ENCODE data around the gene MBTPS2. TPM values are rescaled to one million over a fixed set of nuclear protein-coding genes. Genes with fewer than 3 reads are reported as not detected.
"Not testable (repeated sequence)": the region's sequence is repeated elsewhere in the genome, so short reads cannot be mapped to it uniquely, and the experiment has no call there.

MBTPS2 gene
- total and polyA plus RNA-seq, 4 donors = 3.4 to 14.6 (median 10.1) TPM

DNA sequence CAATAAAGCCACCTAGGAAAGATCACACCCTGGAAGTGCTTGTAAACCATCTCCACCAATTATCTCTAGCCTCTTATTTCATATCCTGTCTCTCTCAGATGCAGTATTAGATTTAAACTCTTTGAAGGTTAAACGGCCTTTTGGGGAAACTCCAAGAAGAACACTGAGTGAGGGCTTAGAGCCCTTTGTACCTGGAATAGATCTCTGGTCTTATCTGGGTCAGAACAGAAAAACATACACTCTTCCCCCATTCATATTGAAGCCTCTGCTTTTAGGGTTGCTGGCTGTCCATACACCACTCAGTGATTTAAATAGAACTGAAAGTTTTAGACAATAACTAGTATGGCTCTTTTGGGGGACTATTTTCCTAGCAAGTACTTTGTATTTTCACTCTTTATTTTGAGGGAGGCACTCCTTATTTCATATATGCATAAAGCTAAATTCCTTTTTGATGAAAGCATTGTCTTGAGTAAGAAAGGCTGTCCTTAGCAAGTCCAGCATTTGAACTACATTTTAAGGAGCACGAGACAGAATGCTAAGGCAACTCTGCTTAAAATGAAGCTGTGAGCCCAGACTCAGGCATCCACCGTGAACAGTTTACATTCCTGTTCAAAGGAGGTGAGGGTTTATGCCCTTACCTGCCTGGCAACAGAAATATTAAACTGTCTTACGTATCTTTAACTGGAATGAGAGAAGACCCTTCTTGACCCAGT, 33.8 kb downstream of the MBTPS2 start:
- Histone ChIP-seq H3K4me3 (ENCODE audit: low read length in 2 of 2) (no peak overlapping the region), H3K27ac (ENCODE audit: low read depth in 1 of 2, low read length in 2 of 2) (peak overlapping the region in 1 of 2 donors; percentile 43), H3K36me3 (ENCODE audit: control insufficient read depth in 1 of 2, insufficient read depth in 2 of 2, low read length in 1 of 2) (no peaks in the 10 kb centered on the region), H3K4me1 (ENCODE audit: control insufficient read depth in 1 of 2, insufficient read depth in 2 of 2, low read length in 2 of 2) (peaks cover 0 to 2% of the 10 kb centered on the region in 2 donors), H3K9me3 (ENCODE audit: control insufficient read depth, low read length) (no peaks in the 10 kb centered on the region), H3K27me3 (ENCODE audit: control insufficient read depth in 1 of 2, insufficient read depth in 2 of 2, low read length in 1 of 2) (no peaks in the 10 kb centered on the region)
- no peak for ATAC-seq (ENCODE audit: low FRiP score)
- intact Hi-C loops (cut with DNase I) = loop anchor here in 1 of 2 donors (10.0 kb wide), 1 partner anchor 52 kb away; no protein-coding TSS in a partner anchor
- WGBS, 2 donors = 13 to 28% methylated on average over 4 of the region's 4 CpGs
- no peak for DNase-seq

DNA sequence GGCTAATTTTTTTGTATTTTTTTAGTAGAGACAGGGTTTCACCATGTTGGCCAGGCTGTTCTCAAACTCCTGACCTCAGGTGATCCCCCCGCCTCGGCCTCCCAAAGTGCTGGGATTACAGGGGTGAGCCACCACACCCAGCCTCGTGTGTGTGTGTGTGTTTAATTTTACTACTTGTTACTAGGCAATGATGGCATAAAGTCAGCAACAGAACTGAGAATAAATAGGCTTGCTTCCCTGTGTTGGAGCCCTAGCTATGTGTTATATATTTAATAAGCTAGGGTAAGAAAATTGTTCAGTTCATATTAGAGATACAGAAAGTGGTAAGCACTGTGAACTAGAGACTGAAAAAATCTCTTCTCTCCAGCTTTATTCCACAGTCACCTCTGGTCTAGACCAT, 34.8 kb downstream of the MBTPS2 start:
- not testable (repeated sequence) for ATAC-seq (ENCODE audit: low FRiP score); H3K9me3 ChIP-seq (ENCODE audit: control insufficient read depth, low read length); H3K27me3 ChIP-seq (ENCODE audit: control insufficient read depth in 1 of 2, insufficient read depth in 2 of 2, low read length in 1 of 2); H3K27ac ChIP-seq (ENCODE audit: low read depth in 1 of 2, low read length in 2 of 2); H3K36me3 ChIP-seq (ENCODE audit: control insufficient read depth in 1 of 2, insufficient read depth in 2 of 2, low read length in 1 of 2); H3K4me1 ChIP-seq (ENCODE audit: control insufficient read depth in 1 of 2, insufficient read depth in 2 of 2, low read length in 2 of 2); H3K4me3 ChIP-seq (ENCODE audit: low read length in 2 of 2); DNase-seq
- intact Hi-C loops (cut with DNase I) = loop anchor here in 1 of 2 donors (10.0 kb wide), 1 partner anchor 51 kb away; no protein-coding TSS in a partner anchor
- WGBS, 2 donors = 47 to 59% methylated on average over 3 of the region's 3 CpGs

DNA sequence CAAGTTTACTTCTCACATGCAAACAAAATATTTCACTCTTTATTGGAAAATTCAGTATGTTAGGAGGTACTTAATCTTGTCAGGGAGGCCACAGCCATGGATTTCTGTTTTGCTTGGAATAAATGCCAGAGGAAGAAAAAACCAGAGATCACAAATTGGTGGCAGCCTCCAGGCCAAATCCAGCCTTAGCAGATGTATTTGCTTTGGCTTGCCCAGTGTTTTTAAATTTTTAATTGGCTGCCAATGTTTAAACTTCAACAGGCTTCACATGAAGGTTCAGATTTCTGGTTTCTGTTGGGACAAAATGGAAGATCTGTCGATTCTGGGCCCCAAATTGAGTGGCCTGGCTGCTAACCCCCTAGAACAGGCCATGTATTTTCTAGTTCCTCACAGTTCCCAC, 35.6 kb downstream of the MBTPS2 start:
- DNase-seq = no peak
- H3K4me3 ChIP-seq (ENCODE audit: low read length in 2 of 2) = no peak overlapping the region
- no peak for ATAC-seq (ENCODE audit: low FRiP score)
- no peaks in the 10 kb centered on the region for H3K27me3 ChIP-seq (ENCODE audit: control insufficient read depth in 1 of 2, insufficient read depth in 2 of 2, low read length in 1 of 2)
- no peaks in the 10 kb centered on the region for H3K9me3 ChIP-seq (ENCODE audit: control insufficient read depth, low read length)
- H3K36me3 ChIP-seq (ENCODE audit: control insufficient read depth in 1 of 2, insufficient read depth in 2 of 2, low read length in 1 of 2) = no peaks in the 10 kb centered on the region
- WGBS, 2 donors = 0 to 8% methylated on average over 1 of the region's 1 CpG
- H3K27ac ChIP-seq (ENCODE audit: low read depth in 1 of 2, low read length in 2 of 2) = no peak overlapping the region
- intact Hi-C loops (cut with DNase I) = loop anchor here in 1 of 2 donors (10.0 kb wide), 1 partner anchor 50 kb away; no protein-coding TSS in a partner anchor
- H3K4me1 ChIP-seq (ENCODE audit: control insufficient read depth in 1 of 2, insufficient read depth in 2 of 2, low read length in 2 of 2) = no peaks in the 10 kb centered on the region

DNA sequence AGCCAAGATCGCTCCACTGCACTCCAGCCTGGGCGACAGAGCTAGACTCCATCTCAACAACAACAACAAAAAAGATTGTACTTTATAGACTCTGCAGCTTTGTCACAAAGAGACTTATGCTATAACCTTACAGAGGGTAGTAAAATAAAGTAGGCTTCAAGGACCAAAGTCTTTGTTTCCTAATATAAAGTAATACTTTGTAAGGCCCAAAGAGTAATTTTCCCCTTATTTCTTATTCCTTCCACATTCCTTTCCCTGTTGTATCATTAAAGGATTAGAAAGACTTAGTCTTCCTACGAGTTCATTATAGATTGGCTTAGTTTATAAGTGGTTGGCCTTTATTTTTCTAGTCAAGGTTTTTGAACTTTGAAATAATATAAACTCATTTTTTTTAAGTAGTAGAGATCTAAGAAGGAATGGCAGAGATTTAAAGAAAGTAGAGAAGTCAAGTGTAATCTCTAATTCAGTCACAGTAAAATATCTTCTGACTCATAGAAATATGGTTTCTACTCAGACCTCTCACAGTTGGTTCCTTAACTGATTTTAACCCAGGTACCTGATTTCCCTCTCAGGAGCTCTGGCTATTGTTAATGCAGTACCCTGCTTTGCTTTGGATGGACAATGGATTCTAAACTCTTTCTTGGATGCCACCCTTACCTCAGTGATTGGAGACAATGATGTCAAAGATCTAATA, 42.6 kb downstream of the MBTPS2 start:
- DNase-seq = no peak
- intact Hi-C loops (cut with DNase I) = no loop called here
- Histone ChIP-seq H3K4me3 (ENCODE audit: low read length in 2 of 2) (no peak overlapping the region), H3K4me1 (ENCODE audit: control insufficient read depth in 1 of 2, insufficient read depth in 2 of 2, low read length in 2 of 2) (no peaks in the 10 kb centered on the region), H3K9me3 (ENCODE audit: control insufficient read depth, low read length) (no peaks in the 10 kb centered on the region), H3K36me3 (ENCODE audit: control insufficient read depth in 1 of 2, insufficient read depth in 2 of 2, low read length in 1 of 2) (no peaks in the 10 kb centered on the region), H3K27me3 (ENCODE audit: control insufficient read depth in 1 of 2, insufficient read depth in 2 of 2, low read length in 1 of 2) (no peaks in the 10 kb centered on the region), H3K27ac (ENCODE audit: low read depth in 1 of 2, low read length in 2 of 2) (no peak overlapping the region)
- 76 to 91% methylated on average over 3 of the region's 3 CpGs for WGBS, 2 donors
- ATAC-seq (ENCODE audit: low FRiP score) = no peak

DNA sequence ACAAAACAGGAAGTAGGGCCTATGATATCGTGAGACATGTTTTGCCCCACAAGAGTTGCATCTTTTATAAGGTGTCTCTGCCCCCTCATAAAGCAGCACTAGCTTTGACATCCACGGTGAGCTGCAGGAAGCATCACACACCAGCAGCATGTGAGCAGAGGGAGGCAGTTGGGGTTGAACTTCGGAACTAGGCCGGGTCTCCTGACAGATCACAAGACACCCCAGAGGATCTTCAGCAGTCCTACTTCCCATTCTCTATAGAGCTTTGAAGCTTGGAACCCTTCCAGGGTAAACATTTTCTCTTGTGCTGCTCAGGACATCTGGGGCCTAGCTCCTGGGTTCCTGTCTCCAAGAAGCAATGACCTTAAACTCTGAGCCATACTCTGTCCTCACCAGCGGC, 43.8 kb downstream of the MBTPS2 start:
- Histone ChIP-seq H3K27me3 (ENCODE audit: control insufficient read depth in 1 of 2, insufficient read depth in 2 of 2, low read length in 1 of 2) (no peaks in the 10 kb centered on the region), H3K4me3 (ENCODE audit: low read length in 2 of 2) (no peak overlapping the region), H3K36me3 (ENCODE audit: control insufficient read depth in 1 of 2, insufficient read depth in 2 of 2, low read length in 1 of 2) (no peaks in the 10 kb centered on the region), H3K4me1 (ENCODE audit: control insufficient read depth in 1 of 2, insufficient read depth in 2 of 2, low read length in 2 of 2) (no peaks in the 10 kb centered on the region), H3K9me3 (ENCODE audit: control insufficient read depth, low read length) (no peaks in the 10 kb centered on the region), H3K27ac (ENCODE audit: low read depth in 1 of 2, low read length in 2 of 2) (no peak overlapping the region)
- DNase-seq = peak in 1 of 2 donors; percentile 74
- peak; percentile 46 for ATAC-seq (ENCODE audit: low FRiP score)
- intact Hi-C loops (cut with DNase I) = no loop called here
- 64 to 74% methylated on average over 5 of the region's 5 CpGs for WGBS, 2 donors

DNA sequence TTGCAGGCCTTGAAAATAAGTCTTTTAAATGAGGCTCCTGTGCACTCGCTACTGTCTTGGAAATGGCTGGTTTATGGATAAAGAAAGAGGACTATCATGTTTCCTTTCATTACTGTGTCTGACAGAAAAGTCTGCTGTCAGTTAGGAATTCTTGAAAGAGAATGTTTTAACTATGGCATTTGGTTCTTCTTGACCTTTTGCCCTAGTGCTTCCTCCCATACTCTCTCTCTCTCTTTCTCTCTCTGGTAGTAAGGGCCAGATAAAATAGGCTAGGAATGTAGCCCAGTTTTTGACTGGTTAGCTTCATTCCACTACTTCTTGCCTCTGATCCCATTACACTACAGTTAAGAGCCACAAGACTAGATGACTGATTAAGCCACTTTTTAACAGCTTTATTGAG, 46.2 kb downstream of the MBTPS2 start:
- 76 to 91% methylated on average over 1 of the region's 1 CpG for WGBS, 2 donors
- no peak for DNase-seq
- Histone ChIP-seq H3K4me1 (ENCODE audit: control insufficient read depth in 1 of 2, insufficient read depth in 2 of 2, low read length in 2 of 2) (no peaks in the 10 kb centered on the region), H3K36me3 (ENCODE audit: control insufficient read depth in 1 of 2, insufficient read depth in 2 of 2, low read length in 1 of 2) (no peaks in the 10 kb centered on the region), H3K27ac (ENCODE audit: low read depth in 1 of 2, low read length in 2 of 2) (no peak overlapping the region), H3K4me3 (ENCODE audit: low read length in 2 of 2) (no peak overlapping the region), H3K27me3 (ENCODE audit: control insufficient read depth in 1 of 2, insufficient read depth in 2 of 2, low read length in 1 of 2) (no peaks in the 10 kb centered on the region), H3K9me3 (ENCODE audit: control insufficient read depth, low read length) (no peaks in the 10 kb centered on the region)
- intact Hi-C loops (cut with DNase I) = no loop called here
- ATAC-seq (ENCODE audit: low FRiP score) = no peak

DNA sequence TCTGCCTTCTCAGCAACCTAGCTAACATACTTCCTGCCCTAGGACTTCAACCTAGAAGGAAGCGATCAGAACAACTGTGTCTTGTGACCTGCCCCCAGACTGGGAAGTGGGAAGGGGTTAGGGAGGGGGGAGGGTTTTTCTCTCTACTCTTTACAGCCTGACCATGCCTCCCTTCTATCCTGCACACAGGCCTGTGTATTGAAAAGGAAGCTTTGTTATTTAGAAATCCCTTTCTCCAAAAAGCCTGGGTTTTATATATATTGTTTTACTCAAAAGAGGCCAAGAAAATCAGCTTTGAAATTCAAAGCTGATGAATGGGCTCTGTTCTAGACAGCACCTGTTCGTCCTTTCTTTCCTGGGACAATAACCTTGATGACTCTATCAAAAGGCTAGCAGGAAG, 65.9 kb downstream of the MBTPS2 start:
- no peaks in the 10 kb centered on the region for H3K36me3 ChIP-seq (ENCODE audit: control insufficient read depth in 1 of 2, insufficient read depth in 2 of 2, low read length in 1 of 2)
- H3K4me1 ChIP-seq (ENCODE audit: control insufficient read depth in 1 of 2, insufficient read depth in 2 of 2, low read length in 2 of 2) = no peaks in the 10 kb centered on the region
- DNase-seq = no peak
- intact Hi-C loops (cut with DNase I) = no loop called here
- no peaks in the 10 kb centered on the region for H3K27me3 ChIP-seq (ENCODE audit: control insufficient read depth in 1 of 2, insufficient read depth in 2 of 2, low read length in 1 of 2)
- H3K27ac ChIP-seq (ENCODE audit: low read depth in 1 of 2, low read length in 2 of 2) = no peak overlapping the region
- H3K4me3 ChIP-seq (ENCODE audit: low read length in 2 of 2) = no peak overlapping the region
- 47 to 85% methylated on average over 2 of the region's 2 CpGs for WGBS, 2 donors
- no peaks in the 10 kb centered on the region for H3K9me3 ChIP-seq (ENCODE audit: control insufficient read depth, low read length)
- ATAC-seq (ENCODE audit: low FRiP score) = no peak

DNA sequence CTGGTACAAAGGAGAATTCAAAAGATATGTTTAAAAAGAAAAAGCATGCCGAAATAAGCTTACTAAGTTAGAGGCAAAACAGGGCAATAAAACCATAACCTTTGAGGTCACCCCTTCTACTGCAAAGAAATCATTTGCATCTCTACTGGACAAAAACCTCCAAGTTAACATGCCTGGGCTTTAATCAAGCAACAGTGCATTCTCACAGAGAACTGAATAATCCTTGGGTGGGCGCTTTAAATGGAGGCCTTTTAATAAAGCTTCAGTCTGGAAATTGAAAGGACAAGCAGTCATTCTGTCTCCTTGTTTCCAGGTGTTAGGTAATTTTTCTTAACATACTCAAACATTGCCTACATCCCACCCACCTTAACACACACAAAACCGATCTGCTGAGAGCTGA, 66.5 kb downstream of the MBTPS2 start:
- intact Hi-C loops (cut with DNase I) = no loop called here
- Histone ChIP-seq H3K27me3 (ENCODE audit: control insufficient read depth in 1 of 2, insufficient read depth in 2 of 2, low read length in 1 of 2) (no peaks in the 10 kb centered on the region), H3K4me3 (ENCODE audit: low read length in 2 of 2) (no peak overlapping the region), H3K9me3 (ENCODE audit: control insufficient read depth, low read length) (no peaks in the 10 kb centered on the region), H3K27ac (ENCODE audit: low read depth in 1 of 2, low read length in 2 of 2) (no peak overlapping the region), H3K36me3 (ENCODE audit: control insufficient read depth in 1 of 2, insufficient read depth in 2 of 2, low read length in 1 of 2) (no peaks in the 10 kb centered on the region), H3K4me1 (ENCODE audit: control insufficient read depth in 1 of 2, insufficient read depth in 2 of 2, low read length in 2 of 2) (no peaks in the 10 kb centered on the region)
- no peak for DNase-seq
- WGBS, 2 donors = 76 to 94% methylated on average over 3 of the region's 3 CpGs
- ATAC-seq (ENCODE audit: low FRiP score) = no peak

DNA sequence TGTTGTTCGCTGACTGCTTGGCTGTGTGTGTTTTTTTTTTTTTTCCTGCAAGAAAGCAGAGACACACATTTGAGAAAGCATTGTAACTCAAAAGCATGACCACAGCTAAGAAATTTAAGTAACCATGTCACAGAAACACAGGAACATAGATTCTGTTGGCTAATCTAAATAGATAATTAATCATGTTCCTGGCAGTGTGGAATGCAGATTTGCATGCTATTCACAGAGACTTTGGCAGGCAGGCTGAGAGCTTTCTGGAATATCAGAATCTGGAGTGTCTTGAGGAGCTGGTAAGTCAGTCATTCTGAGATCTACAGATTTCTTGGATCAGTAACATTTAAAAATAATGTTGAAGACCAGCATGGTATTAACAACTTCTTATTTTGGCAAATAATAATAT, 67.8 kb downstream of the MBTPS2 start:
- DNase-seq = no peak
- no peaks in the 10 kb centered on the region for H3K27me3 ChIP-seq (ENCODE audit: control insufficient read depth in 1 of 2, insufficient read depth in 2 of 2, low read length in 1 of 2)
- H3K4me3 ChIP-seq (ENCODE audit: low read length in 2 of 2) = no peak overlapping the region
- no peaks in the 10 kb centered on the region for H3K4me1 ChIP-seq (ENCODE audit: control insufficient read depth in 1 of 2, insufficient read depth in 2 of 2, low read length in 2 of 2)
- no peaks in the 10 kb centered on the region for H3K9me3 ChIP-seq (ENCODE audit: control insufficient read depth, low read length)
- intact Hi-C loops (cut with DNase I) = no loop called here
- ATAC-seq (ENCODE audit: low FRiP score) = no peak
- H3K27ac ChIP-seq (ENCODE audit: low read depth in 1 of 2, low read length in 2 of 2) = no peak overlapping the region
- WGBS, 2 donors = 11 to 20% methylated on average over 1 of the region's 1 CpG
- no peaks in the 10 kb centered on the region for H3K36me3 ChIP-seq (ENCODE audit: control insufficient read depth in 1 of 2, insufficient read depth in 2 of 2, low read length in 1 of 2)

All from aorta (tissue), 5 donors.